HepG2 (cell line): Measurements from ENCODE around the gene MED25. TPM values are rescaled to one million over a fixed set of nuclear protein-coding genes. Genes with fewer than 3 reads are reported as not detected.

Source experiments
- ATAC-seq: fragments of 200-7000 bp; cut with Tn5 transposase; 3 replicates; pipeline ENCODE4 v1.9.1; 2020; ENCODE audit warnings: mild to moderate bottlenecking, moderate library complexity
- BruUV-seq: library from RNA; stranded (reverse); fragments of 400-500 nt; replicated peaks from 2 replicates; lab custom pipeline; 2021; lab: Mats Ljungman, UMichigan
- CTCF ChIA-PET: fragments of 300-600 bp; formaldehyde crosslinking; extraction: SDS; loops from one replicate; lab custom pipeline; 2021; ENCODE audit warnings: low total read pairs, inconsistent platforms, low intra/inter-chr PET ratio; lab: Yijun Ruan, JAX
- POLR2A ChIA-PET: fragments of 350-600 bp; sonication (Branson Sonifier 250); formaldehyde crosslinking; loops from one replicate; lab custom pipeline; 2020; ENCODE audit warnings: antibody characterized with exemption, inconsistent platforms; lab: Yijun Ruan, JAX
- DNase-seq: peaks from one replicate; pipeline ENCODE4 v3.0.0-alpha.2; 2015; ENCODE audit warnings: low spot score
- FAIRE-seq: peaks from 3 replicates; lab custom pipeline; 2011; peaks lifted over from hg19 to GRCh38; lab: Jason Lieb, UNC
- H2AFZ ChIP-seq: one replicate; pipeline ENCODE4 v1.6.1; 2011; ENCODE audit warnings: low read length, inconsistent platforms
- H3K27ac ChIP-seq: fragments of 300-600 bp; 3 replicates; pipeline ENCODE4 v1.8.0; 2011; ENCODE audit warnings: mixed run types, mild to moderate bottlenecking, mixed read lengths, low read length, inconsistent platforms; ENCODE audit not compliant: insufficient read depth; ENCODE audit errors: extremely low read length
- H3K27me3 ChIP-seq, 2 experiments: fragments of 200-600 bp in 1 of 2; 2 replicates in 1 of 2; 3 replicates in 1 of 2; pipeline versions ENCODE4 v1.6.0 to v1.8.0; 2011; ENCODE audit warnings: low read length in 2 of 2, mild to moderate bottlenecking in 2 of 2, moderate library complexity in 2 of 2, inconsistent platforms in 1 of 2; ENCODE audit not compliant: insufficient read depth in 2 of 2, control insufficient read depth in 1 of 2
- H3K36me3 ChIP-seq, 2 experiments: fragments of 200-600 bp in 1 of 2; replicated peaks in 1 of 2; 2 replicates in 1 of 2; 3 replicates in 1 of 2; pipeline versions ENCODE4 v1.5.1 to v1.8.0; 2011; ENCODE audit warnings: low read length in 2 of 2, inconsistent platforms in 1 of 2; ENCODE audit not compliant: insufficient read depth in 2 of 2, control insufficient read depth in 1 of 2
- H3K4me1 ChIP-seq: 2 replicates; pipeline ENCODE4 v1.5.1; 2012; ENCODE audit warnings: low read length, inconsistent platforms; ENCODE audit not compliant: insufficient read depth
- H3K4me2 ChIP-seq: 2 replicates; pipeline ENCODE4 v1.6.0; 2011; ENCODE audit warnings: low read depth, low read length, inconsistent platforms
- H3K4me3 ChIP-seq, 3 experiments: fragments of 200-600 bp in 1 of 3; sonication (generic), shearing (Covaris generic) in 1 of 3; replicated peaks in 1 of 3; 2 replicates each; pipeline ENCODE4 v1.5.1; 2011 to 2016; ENCODE audit warnings: low read length in 3 of 3, inconsistent platforms in 2 of 3, low read depth in 2 of 3, mild to moderate bottlenecking in 2 of 3, control low read depth in 1 of 3, mixed read lengths in 1 of 3; ENCODE audit not compliant: insufficient read depth in 1 of 3
- H3K79me2 ChIP-seq: one replicate; pipeline ENCODE4 v1.6.1; 2011; ENCODE audit warnings: low read length, inconsistent platforms; ENCODE audit not compliant: insufficient read depth
- H3K9ac ChIP-seq: 2 replicates; pipeline ENCODE4 v1.6.0; 2011; ENCODE audit warnings: mild to moderate bottlenecking, low read depth, low read length, inconsistent platforms; ENCODE audit not compliant: insufficient read depth
- H3K9me3 ChIP-seq: 2 replicates; pipeline ENCODE4 v1.5.1; 2012; ENCODE audit warnings: mild to moderate bottlenecking, low read length
- H4K20me1 ChIP-seq: 2 replicates; pipeline ENCODE4 v1.6.0; 2011; ENCODE audit warnings: inconsistent platforms, mild to moderate bottlenecking, low read length, moderate library complexity; ENCODE audit not compliant: insufficient read depth
- HBP1 ChIP-seq: IDR thresholded peaks from 2 replicates; pipeline ENCODE4 v1.6.1; 2016; ENCODE audit warnings: low read depth, control low read depth
- IRF2 ChIP-seq: IDR thresholded peaks from 2 replicates; pipeline ENCODE4 v1.6.1; 2018; ENCODE audit warnings: missing genetic modification reagents, missing compliant biosample characterization
- SKI ChIP-seq: fragments of 450-650 bp; IDR thresholded peaks from one replicate; pipeline ENCODE4 v1.6.1; 2018; ENCODE audit warnings: mild to moderate bottlenecking; ENCODE audit not compliant: partially characterized antibody
- SP1 ChIP-seq, 2 experiments: fragments of 450-650 bp in 1 of 2; sonication (generic) in 1 of 2; formaldehyde crosslinking in 1 of 2; IDR thresholded peaks; 2 replicates each; pipeline versions ENCODE4 v1.4.0 to v1.6.1; 2016 to 2020; ENCODE audit warnings: missing genetic modification reagents in 1 of 2
- U2AF2 ChIP-seq: fragments of 200-400 bp; formaldehyde crosslinking; IDR thresholded peaks from 2 replicates; pipeline ENCODE4 v1.6.1; 2017; ENCODE audit warnings: low read depth, mild to moderate bottlenecking, low read length
- ZBTB34 ChIP-seq: sonication (generic); formaldehyde crosslinking; IDR thresholded peaks from 2 replicates; pipeline ENCODE4 v1.8.0; 2022; ENCODE audit warnings: mild to moderate bottlenecking, missing genetic modification reagents
- ZNF160 ChIP-seq: sonication (generic); formaldehyde crosslinking; IDR thresholded peaks from 2 replicates; pipeline ENCODE4 v1.8.0; 2022; ENCODE audit warnings: mild to moderate bottlenecking, inconsistent platforms, missing genetic modification reagents
- ZNF335 ChIP-seq: sonication (generic); formaldehyde crosslinking; IDR thresholded peaks from 2 replicates; pipeline ENCODE4 v1.4.0; 2020; ENCODE audit warnings: missing genetic modification reagents
- ZNF441 ChIP-seq: sonication (generic); formaldehyde crosslinking; IDR thresholded peaks from 2 replicates; pipeline ENCODE4 v1.7.0; 2021; ENCODE audit warnings: missing genetic modification reagents, borderline replicate concordance
- ZNF737 ChIP-seq: sonication (generic); formaldehyde crosslinking; IDR thresholded peaks from 2 replicates; pipeline ENCODE4 v1.5.0; 2020; ENCODE audit warnings: missing genetic modification reagents, mild to moderate bottlenecking, borderline replicate concordance
- ZNF780A ChIP-seq: sonication (generic); formaldehyde crosslinking; IDR thresholded peaks from 2 replicates; pipeline ENCODE4 v1.8.0; 2022; ENCODE audit warnings: mild to moderate bottlenecking, missing genetic modification reagents, moderate library complexity
- ZNF878 ChIP-seq: sonication (generic); formaldehyde crosslinking; IDR thresholded peaks from 2 replicates; pipeline ENCODE4 v1.8.1; 2023; ENCODE audit warnings: mild to moderate bottlenecking, missing genetic modification reagents, moderate library complexity
- WGBS: methylation state at CpG from one replicate; pipeline ENCODE4 v1.1.6; 2017; ENCODE audit warnings: low lambda C conversion rate; 5-methylcytosine and 5-hydroxymethylcytosine counted together
- in situ Hi-C: cut with HindIII; loops from 2 replicates; pipeline ENCODE4 v1.10.0; 2017; ENCODE audit warnings: low pct_unique_long_range_greater_than_20kb; ENCODE audit not compliant: extremely low pct_ligation_motif_present
- intact Hi-C: fragments of 100-400 bp; cut with micrococcal nuclease; formaldehyde crosslinking; loops from one replicate; pipeline ENCODE4 v1.10.0; 2022; ENCODE audit not compliant: unreplicated experiment
- polyA plus RNA-seq, 8 experiments: library from polyadenylated mRNA; depleted of rRNA in 3 of 8; stranded (reverse) in 7 of 8; unstranded in 1 of 8; fragments of >200 nt; fragmentation: Illumina TruSeq in 4 of 8; extraction: Trizol in 4 of 8; gene quantifications; 2 replicates each; pipeline versions ENCODE4 v1.2.1 to v1.2.3, GENCODE V29; 2011 to 2016; ENCODE audit warnings: low read depth in 4 of 8, missing spikeins in 1 of 8, mixed read lengths in 1 of 8; ENCODE audit not compliant: insufficient read depth in 1 of 8
- total RNA-seq, 5 experiments: library from RNA; depleted of rRNA; stranded (reverse); fragments of >200 nt; fragmentation: Illumina TruSeq; extraction: Trizol; gene quantifications; 2 replicates each; pipeline ENCODE4 v1.2.3, GENCODE V29; 2016; ENCODE audit warnings: low read depth in 1 of 5
- TF ChIP-seq, protein P1 (sequence below): sonication (generic); formaldehyde crosslinking; IDR thresholded peaks from 2 replicates; pipeline ENCODE4 v1.4.0; 2020; ENCODE audit warnings: mild to moderate bottlenecking, missing genetic modification reagents

The MED25 gene
- total and polyA plus RNA-seq, 2 of the 13 experiments (the other 11 are each of a cell fraction or from before 2014, with no cell fraction given), result 11.1 to 15.1 TPM

DNA sequence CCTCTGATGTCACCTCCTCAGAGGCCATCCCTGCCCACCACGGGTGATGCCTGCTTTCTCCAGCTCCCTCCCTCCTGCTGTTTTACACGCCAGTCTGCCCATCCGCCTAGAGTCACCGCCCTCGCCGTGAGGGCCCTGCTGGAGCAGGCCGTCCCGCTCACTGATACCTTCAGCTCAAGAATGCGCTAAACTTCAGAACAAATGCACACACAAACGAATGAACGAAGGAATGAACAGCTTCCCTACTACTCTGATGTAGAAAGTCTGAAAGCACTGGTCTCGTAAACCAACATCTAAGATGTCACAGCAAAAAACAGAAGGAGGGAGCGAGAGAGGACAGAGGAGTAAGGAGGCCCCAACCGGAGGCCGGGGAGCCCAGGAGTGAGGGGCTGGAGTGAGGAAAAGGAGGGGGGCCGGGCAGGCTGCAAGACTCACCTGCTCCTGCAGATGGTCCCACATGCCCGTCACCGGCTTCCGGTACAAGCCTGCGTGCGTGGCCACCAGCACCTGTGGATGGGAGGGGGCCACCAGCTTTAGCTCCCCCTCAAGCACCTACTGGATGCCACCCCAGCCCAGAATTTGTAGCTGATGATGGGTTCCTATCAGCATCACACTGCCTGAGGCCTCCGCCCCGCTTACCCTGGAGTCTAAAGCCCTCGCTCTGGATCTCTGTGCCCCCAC, 45.3 kb downstream of the MED25 start:
- Histone ChIP-seq H3K36me3 (peaks cover 19 to 45% of the 10 kb centered on the region in 2 experiments), H3K4me1 (peaks cover 36% of the 10 kb centered on the region), H3K9ac (no peak overlapping the region), H3K79me2 (peaks cover 16% of the 10 kb centered on the region), H3K27me3 (no peaks in the 10 kb centered on the region; a peak in 1 of 5 replicates), H2AFZ (no peak overlapping the region), H3K9me3 (no peaks in the 10 kb centered on the region), H3K27ac (no peak overlapping the region), H4K20me1 (peaks cover 6% of the 10 kb centered on the region), H3K4me3 (no peak overlapping the region), H3K4me2 (no peak overlapping the region)
- WGBS, result 94% methylated on average over 21 of the region's 24 CpGs
- DNase-seq, result no peak
- CTCF ChIA-PET, result no interaction called here
- in situ Hi-C loops, result no loop called here
- BruUV-seq, result no TSS peak
- ATAC-seq, result no peak
- intact Hi-C loops, result no loop called here
- no peak for FAIRE-seq
- TF ChIP-seq IRF2 (CRISPR knock-in tag) (no peak), ZNF737 (CRISPR knock-in tag) (no peak), U2AF2 (no peak), SP1 (IDR thresholded peaks at IDR 0.05) (no peak), SP1 (CRISPR knock-in tag; IDR thresholded peaks at IDR 0.05) (no peak), SKI (no peak), ZNF780A (CRISPR knock-in tag) (no peak), HBP1 (no peak), ZNF160 (CRISPR knock-in tag) (no peak), ZNF878 (CRISPR knock-in tag) (no peak), ZBTB34 (CRISPR knock-in tag) (no peak), ZNF441 (CRISPR knock-in tag) (no peak), ZNF335 (CRISPR knock-in tag) (no peak)
- TF ChIP-seq, protein P1, sequence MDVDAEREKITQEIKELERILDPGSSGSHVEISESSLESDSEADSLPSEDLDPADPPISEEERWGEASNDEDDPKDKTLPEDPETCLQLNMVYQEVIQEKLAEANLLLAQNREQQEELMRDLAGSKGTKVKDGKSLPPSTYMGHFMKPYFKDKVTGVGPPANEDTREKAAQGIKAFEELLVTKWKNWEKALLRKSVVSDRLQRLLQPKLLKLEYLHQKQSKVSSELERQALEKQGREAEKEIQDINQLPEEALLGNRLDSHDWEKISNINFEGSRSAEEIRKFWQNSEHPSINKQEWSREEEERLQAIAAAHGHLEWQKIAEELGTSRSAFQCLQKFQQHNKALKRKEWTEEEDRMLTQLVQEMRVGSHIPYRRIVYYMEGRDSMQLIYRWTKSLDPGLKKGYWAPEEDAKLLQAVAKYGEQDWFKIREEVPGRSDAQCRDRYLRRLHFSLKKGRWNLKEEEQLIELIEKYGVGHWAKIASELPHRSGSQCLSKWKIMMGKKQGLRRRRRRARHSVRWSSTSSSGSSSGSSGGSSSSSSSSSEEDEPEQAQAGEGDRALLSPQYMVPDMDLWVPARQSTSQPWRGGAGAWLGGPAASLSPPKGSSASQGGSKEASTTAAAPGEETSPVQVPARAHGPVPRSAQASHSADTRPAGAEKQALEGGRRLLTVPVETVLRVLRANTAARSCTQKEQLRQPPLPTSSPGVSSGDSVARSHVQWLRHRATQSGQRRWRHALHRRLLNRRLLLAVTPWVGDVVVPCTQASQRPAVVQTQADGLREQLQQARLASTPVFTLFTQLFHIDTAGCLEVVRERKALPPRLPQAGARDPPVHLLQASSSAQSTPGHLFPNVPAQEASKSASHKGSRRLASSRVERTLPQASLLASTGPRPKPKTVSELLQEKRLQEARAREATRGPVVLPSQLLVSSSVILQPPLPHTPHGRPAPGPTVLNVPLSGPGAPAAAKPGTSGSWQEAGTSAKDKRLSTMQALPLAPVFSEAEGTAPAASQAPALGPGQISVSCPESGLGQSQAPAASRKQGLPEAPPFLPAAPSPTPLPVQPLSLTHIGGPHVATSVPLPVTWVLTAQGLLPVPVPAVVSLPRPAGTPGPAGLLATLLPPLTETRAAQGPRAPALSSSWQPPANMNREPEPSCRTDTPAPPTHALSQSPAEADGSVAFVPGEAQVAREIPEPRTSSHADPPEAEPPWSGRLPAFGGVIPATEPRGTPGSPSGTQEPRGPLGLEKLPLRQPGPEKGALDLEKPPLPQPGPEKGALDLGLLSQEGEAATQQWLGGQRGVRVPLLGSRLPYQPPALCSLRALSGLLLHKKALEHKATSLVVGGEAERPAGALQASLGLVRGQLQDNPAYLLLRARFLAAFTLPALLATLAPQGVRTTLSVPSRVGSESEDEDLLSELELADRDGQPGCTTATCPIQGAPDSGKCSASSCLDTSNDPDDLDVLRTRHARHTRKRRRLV, result no peak
- POLR2A ChIA-PET, result interaction anchor here (1.0 to 2.4 kb wide), 2 partner anchors 12 to 13 kb away, joined by 3 to 24 read pairs; partner anchors contain the start of gene PTOV1
